Ecto neural progenitor cell (in vitro differentiated cells): ENCODE results near the gene ADGRG7.
"Not testable (repeated sequence)": the region's sequence is repeated elsewhere in the genome, so short reads cannot be mapped to it uniquely, and the experiment has no call there.

Experiments
- DNase-seq: peaks from one replicate; pipeline ENCODE4 v3.0.0-alpha.2; 2018; ENCODE audit warnings: low spot score

Gene ADGRG7, protein sequence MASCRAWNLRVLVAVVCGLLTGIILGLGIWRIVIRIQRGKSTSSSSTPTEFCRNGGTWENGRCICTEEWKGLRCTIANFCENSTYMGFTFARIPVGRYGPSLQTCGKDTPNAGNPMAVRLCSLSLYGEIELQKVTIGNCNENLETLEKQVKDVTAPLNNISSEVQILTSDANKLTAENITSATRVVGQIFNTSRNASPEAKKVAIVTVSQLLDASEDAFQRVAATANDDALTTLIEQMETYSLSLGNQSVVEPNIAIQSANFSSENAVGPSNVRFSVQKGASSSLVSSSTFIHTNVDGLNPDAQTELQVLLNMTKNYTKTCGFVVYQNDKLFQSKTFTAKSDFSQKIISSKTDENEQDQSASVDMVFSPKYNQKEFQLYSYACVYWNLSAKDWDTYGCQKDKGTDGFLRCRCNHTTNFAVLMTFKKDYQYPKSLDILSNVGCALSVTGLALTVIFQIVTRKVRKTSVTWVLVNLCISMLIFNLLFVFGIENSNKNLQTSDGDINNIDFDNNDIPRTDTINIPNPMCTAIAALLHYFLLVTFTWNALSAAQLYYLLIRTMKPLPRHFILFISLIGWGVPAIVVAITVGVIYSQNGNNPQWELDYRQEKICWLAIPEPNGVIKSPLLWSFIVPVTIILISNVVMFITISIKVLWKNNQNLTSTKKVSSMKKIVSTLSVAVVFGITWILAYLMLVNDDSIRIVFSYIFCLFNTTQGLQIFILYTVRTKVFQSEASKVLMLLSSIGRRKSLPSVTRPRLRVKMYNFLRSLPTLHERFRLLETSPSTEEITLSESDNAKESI

DNA sequence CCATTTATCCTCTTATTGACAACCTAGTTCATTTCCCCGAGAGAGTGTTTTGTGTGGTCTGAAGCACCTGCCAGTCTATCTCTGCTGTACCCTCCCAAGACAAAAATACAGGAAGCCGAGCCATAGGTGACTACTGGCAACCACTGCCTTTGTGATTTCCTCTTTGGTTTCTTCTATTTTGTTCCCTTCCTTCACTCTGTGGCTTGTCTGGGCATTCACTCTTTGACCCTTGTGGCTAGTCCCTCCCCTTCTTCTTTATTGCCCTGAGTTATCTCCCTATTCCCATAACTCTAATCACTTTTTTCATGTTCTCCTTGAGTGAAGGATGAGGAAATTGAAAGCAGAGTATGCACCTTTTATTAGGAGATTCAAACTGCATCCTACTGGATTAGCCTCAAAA is at the start of gene ADGRG7:
Gene ADGRG7, plus strand, starts transcription at position 297 of the 400 bp plus-strand sequence. CDS start 256 bp downstream, outside the sequence.
- DNase-seq: no peak

DNA sequence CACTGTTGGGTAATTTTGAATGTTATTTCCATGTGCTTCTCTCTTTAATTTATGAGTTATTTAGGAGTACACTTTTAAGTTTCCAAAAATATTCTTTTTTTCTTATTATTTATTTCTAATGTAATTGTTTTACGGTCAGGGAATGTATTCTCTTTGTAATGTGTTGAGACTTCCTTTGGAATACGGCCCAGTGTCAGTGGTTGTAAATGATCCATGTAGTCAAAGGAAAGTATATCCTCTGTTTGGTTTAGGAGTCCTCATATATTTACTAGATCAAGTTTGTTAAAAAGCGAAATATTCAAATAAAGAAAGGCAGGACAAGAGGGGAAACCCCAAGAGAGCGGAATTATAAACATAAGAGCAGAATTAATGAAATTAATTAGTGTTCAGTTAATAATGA is 49.0 kb upstream of the ADGRG7 start:
- DNase-seq: no peak

DNA sequence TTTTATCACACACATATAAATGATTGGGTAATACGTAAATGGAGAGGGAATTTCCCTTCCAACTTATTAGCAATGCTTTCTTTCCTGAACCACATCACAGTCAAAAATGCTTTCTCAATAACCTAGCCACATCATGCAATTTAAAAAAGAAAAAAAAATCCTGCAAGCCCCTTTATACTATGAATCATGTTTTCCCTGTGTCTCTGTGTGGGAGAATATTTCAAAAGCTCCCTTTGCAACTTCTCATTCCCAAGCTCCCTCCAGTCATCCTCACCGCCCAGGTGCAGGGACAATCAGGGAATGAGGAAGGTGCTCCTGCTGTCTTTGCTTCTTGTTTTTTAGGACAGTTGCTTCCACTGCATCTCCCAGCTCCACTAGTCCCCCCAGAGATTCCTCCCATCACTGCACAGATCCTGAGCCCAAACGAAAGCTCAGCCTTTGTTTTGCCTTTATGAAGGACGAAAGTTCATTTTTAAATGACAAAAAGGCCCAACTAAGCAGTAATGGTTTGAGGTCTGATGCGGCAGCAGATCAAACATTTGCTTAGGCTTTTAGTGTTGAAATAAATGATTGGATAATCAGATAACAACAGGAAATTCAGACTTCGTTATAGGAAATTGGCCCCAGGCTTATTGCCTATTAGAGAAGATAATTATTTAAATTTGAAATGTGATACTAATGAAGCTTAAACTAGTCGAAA is 47.8 kb upstream of the ADGRG7 start:
- DNase-seq: no peak

DNA sequence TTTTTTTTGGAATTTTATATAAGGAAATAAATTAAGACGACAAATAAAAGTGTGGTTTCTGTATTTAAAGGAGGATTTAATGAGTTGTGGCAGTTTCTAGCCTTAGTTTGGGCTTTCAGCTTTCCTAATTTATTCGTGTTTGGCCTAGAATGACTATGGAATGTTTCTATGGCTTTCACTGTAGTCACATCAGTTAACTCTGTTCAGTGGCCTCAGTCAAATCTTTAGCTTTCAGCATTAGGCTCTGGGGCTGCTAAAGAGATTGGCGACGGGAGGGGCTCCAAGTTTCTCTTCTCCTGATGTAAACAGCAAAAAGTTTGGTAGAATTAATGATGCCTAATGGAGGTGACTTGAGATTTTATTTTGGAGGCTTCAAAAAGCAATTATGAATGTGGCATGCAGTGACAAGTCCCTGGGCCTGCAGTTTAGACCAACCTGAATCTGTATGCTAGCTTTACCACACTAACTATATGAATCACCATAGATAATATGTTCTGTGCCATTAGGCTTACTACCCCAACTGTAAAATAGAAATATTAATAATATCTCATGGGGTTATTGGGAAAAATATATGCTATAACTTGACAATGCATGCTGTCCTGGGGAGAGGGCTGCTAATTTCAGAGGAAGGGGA is 47.1 kb upstream of the ADGRG7 start:
- no peak for DNase-seq

DNA sequence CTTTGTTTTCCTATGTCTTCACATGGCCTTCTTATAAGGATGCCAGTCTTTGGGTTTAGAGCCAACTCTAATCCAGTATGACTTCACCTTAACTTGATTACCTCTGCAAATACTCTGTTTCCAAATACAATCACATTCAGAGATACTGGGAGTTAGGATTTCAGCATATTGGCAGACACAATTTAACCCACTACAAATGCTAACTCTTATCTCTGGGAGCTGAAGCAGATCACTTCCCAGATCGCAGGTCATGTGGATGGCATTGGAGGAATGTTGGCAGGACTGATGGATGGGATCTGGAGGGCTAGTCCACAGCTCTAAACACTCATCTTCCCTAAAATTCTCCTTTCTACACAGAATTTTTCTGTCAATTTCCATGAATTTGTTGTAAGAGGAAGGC is 46.2 kb upstream of the ADGRG7 start:
- DNase-seq: no peak

DNA sequence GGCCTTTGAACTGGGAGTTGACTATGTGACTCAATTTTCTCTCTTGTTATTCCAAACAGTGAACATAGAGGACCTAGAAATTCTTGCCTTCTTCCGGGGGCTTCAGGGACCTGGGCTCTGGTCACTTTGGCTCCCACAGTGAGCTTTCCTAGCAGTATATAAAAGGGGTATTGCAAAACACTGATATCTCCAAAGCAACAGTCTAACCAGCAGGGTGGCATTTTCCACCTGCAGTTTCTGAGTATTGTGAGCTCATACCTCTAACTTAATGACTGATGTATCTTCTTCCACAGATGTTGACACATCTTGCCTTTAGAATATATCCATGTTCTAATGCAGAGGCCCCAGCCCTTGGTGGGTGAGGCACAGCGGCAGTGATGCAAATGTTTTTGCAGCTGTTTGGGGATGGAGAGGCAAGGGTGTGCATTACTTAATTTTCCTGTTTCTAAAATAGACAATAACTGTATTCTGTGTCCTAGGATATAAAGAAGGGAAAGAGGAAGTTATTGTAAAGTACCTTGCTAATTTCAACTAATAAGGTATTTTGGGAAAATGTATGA is 45.7 kb upstream of the ADGRG7 start:
- no peak for DNase-seq

DNA sequence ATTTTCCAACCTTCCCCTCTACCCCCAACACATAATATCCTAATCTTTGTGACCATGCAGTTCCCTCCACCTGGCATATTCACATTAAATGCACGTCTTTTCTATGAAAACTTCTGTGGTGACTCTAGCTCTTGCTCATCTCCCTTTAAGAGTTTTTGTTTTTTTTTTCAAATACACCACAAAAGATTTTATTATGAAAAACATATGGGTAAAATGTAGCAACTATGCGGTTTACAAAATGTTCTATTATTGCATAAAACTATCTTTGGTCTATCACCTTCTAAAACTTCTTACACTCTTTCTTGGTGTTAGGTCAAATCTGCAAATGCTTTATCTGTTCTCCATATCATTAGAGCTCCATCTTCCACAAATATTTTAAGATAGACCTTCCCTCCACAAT is 38.6 kb upstream of the ADGRG7 start:
- no peak for DNase-seq

DNA sequence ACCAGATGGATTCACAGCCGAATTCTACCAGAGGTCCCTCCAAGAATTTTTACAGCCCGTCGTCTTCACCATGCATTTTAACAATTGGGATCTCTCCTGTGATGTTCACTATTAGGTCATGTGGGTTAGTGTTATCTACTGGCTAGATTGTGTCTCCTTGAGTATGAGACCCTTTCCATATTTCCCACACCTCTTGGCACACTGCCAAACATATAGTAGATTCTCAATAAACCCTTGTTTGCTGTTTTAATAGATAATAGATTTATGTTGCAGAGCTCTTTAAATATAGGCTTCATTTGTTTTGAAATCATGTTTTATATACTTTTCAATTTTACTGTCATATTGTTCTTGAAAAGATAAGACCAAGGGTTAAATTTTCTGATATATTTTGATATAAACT is 34.9 kb upstream of the ADGRG7 start:
- no peak for DNase-seq

DNA sequence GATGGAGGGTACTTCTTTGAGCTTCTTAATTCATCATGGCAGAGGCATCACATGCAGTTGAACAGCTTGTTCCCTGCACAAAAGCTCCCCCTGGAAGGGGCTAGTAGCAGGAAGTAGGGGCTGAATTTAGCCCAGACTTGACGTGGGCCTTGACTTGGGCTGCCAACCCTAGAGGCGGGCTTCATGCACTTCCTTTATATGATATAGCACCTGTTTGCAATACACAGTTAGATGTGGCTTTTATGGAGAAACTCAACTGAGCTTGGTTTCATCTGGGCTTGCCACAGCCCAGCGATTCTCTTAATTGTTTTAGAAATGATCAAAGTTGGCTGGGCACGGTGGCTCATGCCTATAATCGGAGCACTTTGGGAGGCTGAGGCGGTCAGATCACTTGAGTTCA is 33.7 kb upstream of the ADGRG7 start:
- DNase-seq: no peak

DNA sequence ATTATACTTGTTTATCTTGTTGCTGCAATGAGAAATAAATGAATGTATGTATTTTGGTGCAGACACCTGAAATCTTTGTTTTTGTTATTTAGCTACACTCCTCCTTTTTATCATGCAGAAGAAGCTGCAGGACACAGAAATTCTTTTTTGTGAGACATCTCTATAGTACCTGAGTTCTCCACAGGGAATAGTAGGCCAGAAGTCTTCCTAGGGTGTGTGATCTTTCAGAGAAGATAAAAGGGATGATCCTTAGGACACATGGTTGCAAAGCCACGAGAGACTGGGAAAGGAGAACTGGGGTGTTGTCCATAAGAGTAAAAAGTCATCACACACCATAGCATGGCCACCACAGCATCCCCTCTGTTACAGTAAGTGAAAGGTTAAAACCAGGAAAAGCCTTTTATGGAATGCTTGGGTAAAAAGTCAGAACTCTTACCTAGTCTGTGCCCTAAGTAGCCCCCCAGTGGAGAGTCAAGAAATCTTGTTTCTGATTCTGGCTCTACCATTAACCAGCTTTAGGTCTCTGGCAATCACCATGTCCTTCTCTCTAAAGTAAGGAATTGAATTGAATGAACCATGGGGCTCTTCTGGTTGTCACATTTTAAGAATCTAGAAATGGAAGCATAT is 31.9 kb upstream of the ADGRG7 start:
- DNase-seq: no peak

DNA sequence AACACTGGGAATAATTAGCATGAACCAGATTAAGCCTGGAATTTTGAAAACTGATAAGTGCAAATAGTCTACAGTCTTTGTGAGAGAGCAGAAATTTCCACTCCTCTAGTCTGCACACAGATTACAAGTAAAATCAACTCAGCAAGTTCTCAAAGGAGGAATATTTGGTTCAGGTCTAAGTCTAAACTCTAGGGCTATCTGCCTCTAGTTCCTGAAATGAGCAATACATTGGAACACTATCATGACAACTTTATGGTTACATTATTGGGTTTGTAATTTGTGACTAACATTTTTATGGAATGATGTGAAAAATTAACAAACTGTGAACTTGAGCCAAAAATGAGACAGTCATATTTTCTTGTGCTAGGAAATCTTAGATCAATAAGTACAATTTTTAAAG is 30.8 kb upstream of the ADGRG7 start:
- no peak for DNase-seq

DNA sequence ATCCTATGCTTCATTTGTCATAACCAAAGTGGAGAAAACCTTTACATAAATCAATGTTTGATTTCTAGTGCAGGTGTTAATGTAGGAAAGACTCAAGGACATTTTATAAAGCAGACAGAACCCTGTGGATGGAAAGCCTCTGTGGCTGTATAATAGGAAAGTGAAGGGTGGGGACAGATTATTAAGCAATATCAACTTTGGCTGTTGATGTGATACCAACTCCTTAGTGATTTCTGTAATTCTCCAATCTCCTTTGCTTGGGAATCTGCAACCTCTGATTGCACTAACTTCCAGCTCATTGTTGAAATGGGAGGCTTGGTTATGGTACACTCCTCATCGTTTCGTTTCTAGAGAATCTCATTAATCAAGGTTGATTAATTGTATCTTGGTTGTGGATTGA is 29.3 kb upstream of the ADGRG7 start:
- DNase-seq: no peak

DNA sequence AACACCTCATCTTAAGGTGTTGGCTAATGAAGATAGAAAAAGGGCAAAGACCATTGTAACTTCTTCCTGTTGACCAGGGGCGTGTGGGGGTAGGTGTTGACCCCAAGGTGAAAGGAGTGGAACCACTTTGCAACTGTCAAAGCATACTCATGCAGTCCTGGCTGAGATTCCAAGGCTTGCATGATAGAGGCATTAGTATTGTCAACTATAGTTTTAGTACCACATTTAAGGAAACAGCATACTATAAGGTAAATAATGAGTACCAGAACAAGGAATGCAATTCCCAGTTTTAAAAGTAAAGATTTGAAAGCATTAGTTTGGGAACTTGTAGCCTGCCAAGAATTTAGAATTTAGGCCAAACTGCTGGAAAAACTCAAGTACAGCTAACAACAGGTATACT is 27.8 kb upstream of the ADGRG7 start:
- no peak for DNase-seq

DNA sequence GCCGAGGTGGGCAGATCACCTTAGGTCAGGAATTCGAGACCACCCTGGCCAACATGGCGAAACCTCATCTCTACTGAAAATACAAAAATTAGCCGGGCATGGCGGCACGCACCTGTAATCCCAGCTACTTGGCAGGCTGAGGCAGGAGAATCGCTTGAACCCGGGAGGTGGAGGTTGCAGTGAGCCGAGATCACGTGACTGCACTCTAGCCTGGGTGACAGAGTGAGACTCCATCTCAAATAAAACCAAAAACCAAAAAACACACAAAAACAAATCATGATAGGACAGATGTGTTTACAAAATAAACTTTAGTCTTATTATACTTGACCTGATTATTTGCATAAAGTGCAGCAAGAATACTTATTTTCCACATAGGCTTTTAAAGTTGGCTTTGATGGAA is 27.2 kb upstream of the ADGRG7 start:
- not testable (repeated sequence) for DNase-seq

DNA sequence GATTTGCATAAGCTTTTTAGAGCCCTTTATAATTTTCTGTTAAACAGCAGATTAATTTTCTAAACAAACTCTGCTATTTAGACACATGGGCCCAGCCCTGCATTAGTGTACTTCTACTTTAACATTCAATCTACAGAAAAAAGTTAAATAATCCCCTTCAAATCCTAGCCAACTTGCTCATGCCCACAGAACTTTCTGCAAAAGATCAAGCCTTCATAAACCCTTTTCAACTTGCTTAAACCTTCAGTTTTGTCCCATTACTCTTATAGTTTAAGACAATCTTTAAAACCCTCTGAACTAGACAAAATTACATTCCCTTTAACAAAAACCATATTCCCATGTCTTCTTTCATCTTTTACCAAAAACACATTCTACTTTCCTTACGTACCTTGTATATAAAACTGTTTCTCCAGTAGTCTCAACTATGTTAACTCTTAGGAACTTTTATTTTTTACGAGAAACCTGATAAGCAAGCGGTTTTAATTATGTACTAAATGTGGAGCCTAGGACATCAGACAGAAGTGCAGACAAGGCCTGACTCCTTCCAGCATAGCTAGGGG is 25.2 kb upstream of the ADGRG7 start:
- DNase-seq: no peak

DNA sequence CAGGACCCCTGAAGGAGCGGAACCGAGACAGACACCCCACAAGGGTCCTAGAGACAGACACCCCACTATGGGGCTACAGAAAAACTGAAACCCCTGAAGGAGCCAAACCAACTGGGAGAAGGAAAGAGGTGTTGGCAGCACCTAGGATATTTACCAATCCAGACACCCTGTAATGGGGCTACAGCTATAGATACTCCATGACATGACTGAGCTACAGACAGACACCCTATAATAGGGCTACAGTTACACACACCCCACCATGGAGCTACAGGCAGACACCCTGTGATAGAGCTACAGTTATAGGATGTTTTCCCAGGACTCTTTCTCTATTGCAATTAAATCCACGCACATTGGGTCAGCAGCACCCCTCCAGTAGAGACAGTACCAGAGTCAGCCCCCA is 22.6 kb upstream of the ADGRG7 start:
- DNase-seq: no peak

DNA sequence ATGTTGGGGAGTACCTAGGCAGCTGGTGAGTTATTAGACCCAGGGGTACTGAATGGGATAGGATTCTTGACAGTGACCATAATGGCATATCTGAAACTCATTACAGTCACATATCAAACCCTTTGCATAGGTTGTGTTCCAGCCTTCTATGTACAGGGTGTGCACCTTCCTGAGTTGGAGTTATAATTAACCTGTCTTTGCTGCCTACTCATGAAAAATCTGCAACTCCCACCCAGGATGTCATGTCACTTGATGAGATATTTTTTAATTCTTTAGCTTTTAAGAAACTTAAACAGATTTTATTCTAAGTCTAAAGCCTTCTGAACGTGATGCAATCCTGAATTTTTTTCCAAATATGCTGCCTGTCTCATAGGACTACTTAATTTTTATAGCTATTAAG is 21.1 kb upstream of the ADGRG7 start:
- no peak for DNase-seq

DNA sequence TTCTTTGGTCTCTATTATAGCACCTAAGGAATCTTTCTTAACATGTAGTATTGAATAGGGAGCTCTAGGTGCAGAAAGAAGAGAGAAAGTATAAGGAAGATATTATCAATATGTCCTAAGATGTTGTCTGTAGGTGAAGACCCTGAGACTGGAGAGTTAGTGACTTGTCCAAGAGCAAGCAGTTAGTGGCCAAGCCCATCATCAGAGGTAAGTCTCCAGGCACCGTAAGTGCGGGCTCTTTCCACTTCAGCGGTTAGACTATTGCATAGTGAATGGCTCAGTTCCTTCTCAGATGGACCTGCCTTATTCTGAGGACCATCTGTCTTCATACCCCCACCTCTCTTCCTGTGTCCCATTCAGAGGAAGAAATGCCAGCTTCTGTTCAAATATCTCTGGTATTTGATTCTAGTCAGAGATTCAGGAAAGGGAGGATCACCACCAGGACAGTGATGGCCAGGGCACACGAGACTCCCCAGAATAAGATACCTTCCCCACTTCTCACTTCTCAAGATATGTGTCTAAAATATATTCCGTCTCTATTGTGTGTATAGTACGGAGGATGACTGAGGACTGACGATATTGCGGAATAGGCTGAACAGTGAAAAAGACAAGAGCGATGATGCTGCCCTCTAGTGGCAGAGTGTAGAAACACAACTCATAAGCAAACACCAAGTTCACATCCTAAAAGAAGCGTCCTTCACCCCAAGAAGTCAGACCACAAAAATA is 19.1 kb upstream of the ADGRG7 start:
- DNase-seq: peak; percentile 67

DNA sequence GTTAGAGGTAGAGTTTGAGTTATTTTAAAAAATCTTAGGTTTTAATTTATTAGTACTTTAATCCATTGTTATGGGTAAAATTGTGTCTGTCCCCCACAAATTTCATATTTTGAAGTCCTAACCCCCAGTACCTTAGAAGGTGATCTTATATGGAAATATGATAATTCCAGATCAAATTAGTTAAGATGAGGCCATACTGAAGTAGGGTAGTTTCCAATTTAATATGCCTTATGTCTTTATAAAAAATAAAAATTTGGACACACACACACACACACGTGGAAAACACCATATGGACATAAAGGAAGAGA is 18.6 kb upstream of the ADGRG7 start:
- no peak for DNase-seq

DNA sequence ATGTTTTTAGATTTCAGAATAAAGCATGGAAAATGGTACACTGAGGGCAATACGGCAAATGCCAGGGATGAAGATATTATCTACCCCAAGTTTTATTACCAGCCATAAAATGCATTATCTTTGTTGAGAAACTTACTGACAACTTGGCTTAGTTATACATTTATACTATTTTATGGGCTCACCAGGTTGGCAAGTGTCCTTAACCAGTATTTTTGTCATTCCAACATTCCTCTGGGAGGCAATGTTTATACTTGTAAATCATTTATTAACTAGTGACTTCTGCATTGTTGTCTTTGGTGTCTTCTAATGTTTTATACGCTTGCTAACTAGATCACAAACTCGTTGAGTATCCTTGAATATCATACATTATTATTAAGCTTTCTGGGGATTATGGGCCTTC is 18.0 kb upstream of the ADGRG7 start:
- DNase-seq: no peak
